ENCODE measurements around the gene KLHDC4.

GRCh38 chr16:87703835-87704375 is 61.9 kb downstream of the KLHDC4 start:
- TF ChIP-seq, protein P1, sequence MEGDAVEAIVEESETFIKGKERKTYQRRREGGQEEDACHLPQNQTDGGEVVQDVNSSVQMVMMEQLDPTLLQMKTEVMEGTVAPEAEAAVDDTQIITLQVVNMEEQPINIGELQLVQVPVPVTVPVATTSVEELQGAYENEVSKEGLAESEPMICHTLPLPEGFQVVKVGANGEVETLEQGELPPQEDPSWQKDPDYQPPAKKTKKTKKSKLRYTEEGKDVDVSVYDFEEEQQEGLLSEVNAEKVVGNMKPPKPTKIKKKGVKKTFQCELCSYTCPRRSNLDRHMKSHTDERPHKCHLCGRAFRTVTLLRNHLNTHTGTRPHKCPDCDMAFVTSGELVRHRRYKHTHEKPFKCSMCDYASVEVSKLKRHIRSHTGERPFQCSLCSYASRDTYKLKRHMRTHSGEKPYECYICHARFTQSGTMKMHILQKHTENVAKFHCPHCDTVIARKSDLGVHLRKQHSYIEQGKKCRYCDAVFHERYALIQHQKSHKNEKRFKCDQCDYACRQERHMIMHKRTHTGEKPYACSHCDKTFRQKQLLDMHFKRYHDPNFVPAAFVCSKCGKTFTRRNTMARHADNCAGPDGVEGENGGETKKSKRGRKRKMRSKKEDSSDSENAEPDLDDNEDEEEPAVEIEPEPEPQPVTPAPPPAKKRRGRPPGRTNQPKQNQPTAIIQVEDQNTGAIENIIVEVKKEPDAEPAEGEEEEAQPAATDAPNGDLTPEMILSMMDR (conservative IDR thresholded peaks at IDR 0.05; ENCODE audit: low read depth, low read length): no peak
- no peak for TF ChIP-seq EZH2phosphoT487 (IDR thresholded peaks at IDR 0.05; ENCODE audit: borderline replicate concordance, low read length)
